Activated CD4-positive, alpha-beta T cell treated with anti-CD3 and anti-CD28 coated beads, Interleukin-2, amount 50 U/mL, for 16 hours (primary cell): ENCODE results near the gene ADIRF.
"Not testable (repeated sequence)": the region's sequence is repeated elsewhere in the genome, so short reads cannot be mapped to it uniquely, and the experiment has no call there.

Experiments used
- DNase-seq: peaks from one replicate; pipeline ENCODE4 v3.0.0-alpha.2; 2020

The ADIRF gene

GRCh38 chr10:86946213-86947155 is 21.8 kb upstream of the ADIRF start:
- DNase-seq: no peak

GRCh38 chr10:86947806-86948205 is 20.5 kb upstream of the ADIRF start:
- not testable (repeated sequence) for DNase-seq

- DNase-seq: no peak
These were observed 17.9 kb upstream of the ADIRF start for GRCh38 chr10:86950349-86950748.

- DNase-seq: no peak
These were observed 17.0 kb upstream of the ADIRF start for GRCh38 chr10:86951184-86951761.

- no peak for DNase-seq
These were observed 16.2 kb upstream of the ADIRF start for GRCh38 chr10:86952106-86952505.

- DNase-seq: not testable (repeated sequence)
These were observed 15.6 kb upstream of the ADIRF start for GRCh38 chr10:86952697-86953096.

- DNase-seq: no peak
These were observed 14.3 kb upstream of the ADIRF start for GRCh38 chr10:86953747-86954680.

GRCh38 chr10:86954681-86955500 is 13.4 kb upstream of the ADIRF start:
- no peak for DNase-seq

- DNase-seq: no peak
These were observed 12.6 kb upstream of the ADIRF start for GRCh38 chr10:86955501-86956194.

GRCh38 chr10:86956195-86956847 is 12.0 kb upstream of the ADIRF start:
- no peak for DNase-seq

- no peak for DNase-seq
These were observed 11.3 kb upstream of the ADIRF start for GRCh38 chr10:86956848-86957448.

- no peak for DNase-seq
These were observed 10.7 kb upstream of the ADIRF start, which contains the start of gene MMRN2 for GRCh38 chr10:86957471-86958115. Gene MMRN2 (minus strand): TSS chr10:86957615. CDS start chr10:86957541, 74 bp downstream.

GRCh38 chr10:86958116-86958900 is 10.0 kb upstream of the ADIRF start, which contains the start of gene SNCG:
Gene SNCG (plus strand): TSS chr10:86958599. CDS start chr10:86958698, 99 bp downstream.
- no peak for DNase-seq

GRCh38 chr10:86958901-86959736 is 9.2 kb upstream of the ADIRF start:
- DNase-seq: no peak

GRCh38 chr10:86959737-86960002 is 8.6 kb upstream of the ADIRF start:
- no peak for DNase-seq

GRCh38 chr10:86960003-86960862 is 8.0 kb upstream of the ADIRF start:
- DNase-seq: peak; percentile 73

GRCh38 chr10:86960863-86961434 is 7.3 kb upstream of the ADIRF start:
- DNase-seq: no peak
